Measurements from ENCODE around the gene RAMP1. TPM values are rescaled to one million over a fixed set of nuclear protein-coding genes. Genes with fewer than 3 reads are reported as not detected.

RAMP1 gene
- total RNA-seq, 1 donor from 2014 or later = 6.5 TPM

DNA sequence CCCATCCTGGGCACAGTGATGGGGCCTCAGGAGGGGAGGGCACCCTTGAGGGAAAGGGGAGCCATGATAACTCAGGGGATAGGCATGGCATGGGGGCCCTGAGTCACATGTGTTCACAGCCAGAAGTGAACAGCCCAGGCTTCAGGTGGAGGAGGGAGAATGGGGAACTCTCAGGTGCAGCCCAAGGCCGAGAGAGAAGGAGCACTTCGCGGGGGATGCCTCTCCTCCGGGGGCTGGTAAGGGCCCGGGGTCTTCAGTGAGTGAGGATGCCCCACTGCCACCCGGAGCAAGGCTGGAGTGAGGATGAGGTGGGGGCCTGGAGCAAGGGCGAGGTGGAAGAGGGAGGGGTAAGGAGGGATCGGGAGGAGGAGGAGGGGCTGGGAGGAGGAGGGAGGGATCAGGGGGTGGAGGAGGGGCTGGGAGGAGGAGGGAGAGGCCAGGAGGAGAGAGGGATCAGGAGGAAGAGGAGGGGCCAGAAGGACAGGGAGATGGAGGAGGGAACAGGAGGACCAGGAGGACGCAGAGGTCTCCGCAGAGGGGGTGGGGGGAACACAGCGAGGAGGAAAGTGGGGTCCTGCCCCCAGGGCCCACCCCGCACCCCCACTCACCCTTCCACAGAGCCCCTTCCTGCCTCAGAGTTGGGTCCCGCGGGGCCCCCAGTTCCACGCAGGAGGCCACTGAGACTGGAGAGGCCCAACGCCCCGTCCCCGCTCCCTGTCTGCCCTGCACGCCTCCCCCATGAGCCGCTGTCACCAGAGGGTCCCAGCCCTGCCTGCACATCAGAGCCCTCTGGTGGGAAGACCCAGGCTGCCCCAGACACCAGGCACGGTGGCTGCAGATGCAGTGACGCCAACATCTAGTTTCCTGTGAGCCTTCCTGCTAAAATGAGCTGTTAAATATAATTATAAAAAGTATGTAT is 42.8 kb downstream of the RAMP1 start:
- H3K4me3 ChIP-seq (ENCODE audit: low read depth, low read length) = no peak overlapping the region
- no peak for DNase-seq (ENCODE audit: low read depth)
- TF ChIP-seq, protein P1, sequence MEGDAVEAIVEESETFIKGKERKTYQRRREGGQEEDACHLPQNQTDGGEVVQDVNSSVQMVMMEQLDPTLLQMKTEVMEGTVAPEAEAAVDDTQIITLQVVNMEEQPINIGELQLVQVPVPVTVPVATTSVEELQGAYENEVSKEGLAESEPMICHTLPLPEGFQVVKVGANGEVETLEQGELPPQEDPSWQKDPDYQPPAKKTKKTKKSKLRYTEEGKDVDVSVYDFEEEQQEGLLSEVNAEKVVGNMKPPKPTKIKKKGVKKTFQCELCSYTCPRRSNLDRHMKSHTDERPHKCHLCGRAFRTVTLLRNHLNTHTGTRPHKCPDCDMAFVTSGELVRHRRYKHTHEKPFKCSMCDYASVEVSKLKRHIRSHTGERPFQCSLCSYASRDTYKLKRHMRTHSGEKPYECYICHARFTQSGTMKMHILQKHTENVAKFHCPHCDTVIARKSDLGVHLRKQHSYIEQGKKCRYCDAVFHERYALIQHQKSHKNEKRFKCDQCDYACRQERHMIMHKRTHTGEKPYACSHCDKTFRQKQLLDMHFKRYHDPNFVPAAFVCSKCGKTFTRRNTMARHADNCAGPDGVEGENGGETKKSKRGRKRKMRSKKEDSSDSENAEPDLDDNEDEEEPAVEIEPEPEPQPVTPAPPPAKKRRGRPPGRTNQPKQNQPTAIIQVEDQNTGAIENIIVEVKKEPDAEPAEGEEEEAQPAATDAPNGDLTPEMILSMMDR (conservative IDR thresholded peaks at IDR 0.05; ENCODE audit: low read depth, low read length) = no peak

DNA sequence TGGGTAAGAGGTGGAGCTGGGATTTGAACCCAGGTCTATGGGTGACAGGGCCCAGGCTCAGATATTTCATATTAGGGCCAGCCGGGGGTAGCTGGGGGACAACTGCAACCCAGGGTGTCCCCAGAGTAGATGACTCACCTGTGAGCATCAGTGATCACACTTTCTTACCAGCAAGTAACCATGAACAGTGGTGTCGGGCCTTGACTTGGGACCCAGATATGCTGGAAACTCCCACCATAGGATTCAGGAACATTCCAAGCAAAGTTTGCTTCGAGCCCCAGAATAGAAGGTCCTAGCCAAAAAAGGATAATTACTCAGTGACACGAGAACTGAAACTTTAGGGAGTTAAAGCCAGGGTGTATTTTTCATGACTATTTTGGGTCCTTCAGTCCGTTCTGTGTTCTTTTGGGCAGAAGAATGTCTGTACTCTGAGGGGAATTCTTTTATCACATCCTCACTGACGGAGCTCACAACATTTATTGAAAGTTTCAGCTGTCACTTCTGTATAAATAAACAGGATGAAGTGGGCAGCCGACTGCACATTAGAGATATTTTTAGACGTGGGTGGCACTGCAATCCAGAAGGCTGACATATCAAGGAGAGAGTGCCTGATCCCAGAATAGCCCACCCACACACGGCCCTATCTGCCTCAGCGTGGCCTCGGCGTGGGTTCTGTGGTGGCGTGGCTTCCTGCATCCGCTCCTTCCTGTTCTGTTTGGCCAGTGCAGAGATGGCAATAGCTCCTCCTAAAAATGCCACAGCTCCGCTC is 45.6 kb downstream of the RAMP1 start:
- H3K4me3 ChIP-seq (ENCODE audit: low read depth, low read length) = no peak overlapping the region
- no peak for DNase-seq (ENCODE audit: low read depth)
- TF ChIP-seq, protein P1 (conservative IDR thresholded peaks at IDR 0.05; ENCODE audit: low read depth, low read length) = no peak

DNA sequence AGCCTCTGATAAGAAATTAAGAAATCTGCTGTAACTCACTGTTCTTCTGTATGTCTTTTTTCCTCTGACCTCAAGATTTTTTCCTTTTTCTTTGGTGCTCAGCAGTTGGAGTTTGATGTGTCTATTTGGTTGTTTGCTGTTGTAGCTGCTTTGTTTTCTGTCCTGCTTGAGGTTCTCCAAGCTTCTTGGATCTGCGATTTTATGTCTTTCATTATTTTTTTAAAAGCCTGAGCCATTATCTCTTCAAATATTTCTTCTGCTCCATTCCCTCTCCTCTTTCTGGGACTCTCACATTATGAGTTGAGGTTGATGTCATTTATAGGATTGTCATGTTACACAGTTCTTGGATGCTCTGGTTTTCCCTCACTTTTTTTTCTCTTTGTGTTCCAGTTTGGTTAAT is 47.7 kb downstream of the RAMP1 start:
- DNase-seq (ENCODE audit: low read depth) = no peak
- no peak overlapping the region for H3K4me3 ChIP-seq (ENCODE audit: low read depth, low read length)
- TF ChIP-seq, protein P1 (conservative IDR thresholded peaks at IDR 0.05; ENCODE audit: low read depth, low read length) = no peak

DNA sequence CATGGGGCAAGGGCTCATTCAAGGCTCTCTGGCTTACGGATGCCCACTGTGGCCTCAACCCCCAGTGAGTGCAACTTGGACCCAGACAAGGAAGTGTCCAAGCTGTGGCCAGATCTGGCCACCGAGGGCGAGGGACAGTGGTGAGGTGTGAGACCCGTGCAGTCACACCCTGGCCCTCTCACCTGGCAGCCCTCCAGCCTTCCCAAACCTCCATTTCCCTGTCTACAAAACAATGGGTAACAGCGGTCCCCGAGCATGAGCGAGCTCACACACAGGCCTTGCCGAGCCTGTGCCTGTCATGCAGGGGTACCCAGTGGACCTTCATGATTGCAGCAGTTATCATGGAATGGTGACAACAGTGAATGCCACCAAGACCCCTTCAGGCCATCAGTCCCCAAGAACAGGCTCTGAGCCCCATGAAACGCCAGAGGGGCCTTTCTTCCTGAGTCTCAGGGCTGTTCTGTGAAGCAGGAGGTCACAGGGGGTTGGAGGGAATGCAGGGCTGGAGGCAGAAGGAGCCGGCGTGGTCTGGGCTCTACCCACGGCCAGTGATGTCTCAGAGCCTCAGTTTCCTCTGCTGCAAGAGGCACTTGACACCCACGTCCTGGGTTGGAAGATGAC is 49.8 kb downstream of the RAMP1 start:
- TF ChIP-seq, protein P1 (conservative IDR thresholded peaks at IDR 0.05; ENCODE audit: low read depth, low read length) = no peak
- H3K4me3 ChIP-seq (ENCODE audit: low read depth, low read length) = no peak overlapping the region
- DNase-seq (ENCODE audit: low read depth) = no peak

DNA sequence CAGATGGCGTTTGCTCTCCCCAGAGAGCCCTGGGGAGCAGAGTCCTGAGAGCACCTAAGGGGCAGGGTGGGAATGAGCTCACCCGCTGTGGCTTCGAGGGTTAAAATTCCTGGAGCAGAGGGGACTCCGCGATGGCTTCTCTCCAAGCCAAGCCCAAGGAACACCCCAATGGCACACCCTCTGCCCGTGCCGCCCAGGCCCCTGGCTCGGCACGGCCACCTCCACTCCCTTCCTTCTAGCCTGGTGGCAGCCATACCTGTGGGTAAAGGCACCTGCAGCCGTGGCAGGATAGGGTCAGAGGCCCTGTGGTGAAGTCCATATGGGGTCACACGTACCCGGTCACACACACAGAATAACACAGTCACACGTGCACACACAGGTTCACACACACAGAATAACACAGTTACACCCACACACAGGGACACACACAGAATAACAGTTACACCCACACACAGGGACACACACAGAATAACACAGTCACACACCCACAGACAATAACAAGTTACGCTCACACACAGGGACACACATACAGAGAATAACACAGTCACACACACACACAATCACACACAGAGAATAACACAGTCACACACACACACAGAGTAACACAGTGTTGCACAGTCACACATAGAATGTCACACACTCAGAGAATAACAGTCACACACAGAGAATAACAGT is 50.5 kb downstream of the RAMP1 start:
- H3K4me3 ChIP-seq (ENCODE audit: low read depth, low read length) = no peak overlapping the region
- no peak for DNase-seq (ENCODE audit: low read depth)
- TF ChIP-seq, protein P1 (conservative IDR thresholded peaks at IDR 0.05; ENCODE audit: low read depth, low read length) = no peak

DNA sequence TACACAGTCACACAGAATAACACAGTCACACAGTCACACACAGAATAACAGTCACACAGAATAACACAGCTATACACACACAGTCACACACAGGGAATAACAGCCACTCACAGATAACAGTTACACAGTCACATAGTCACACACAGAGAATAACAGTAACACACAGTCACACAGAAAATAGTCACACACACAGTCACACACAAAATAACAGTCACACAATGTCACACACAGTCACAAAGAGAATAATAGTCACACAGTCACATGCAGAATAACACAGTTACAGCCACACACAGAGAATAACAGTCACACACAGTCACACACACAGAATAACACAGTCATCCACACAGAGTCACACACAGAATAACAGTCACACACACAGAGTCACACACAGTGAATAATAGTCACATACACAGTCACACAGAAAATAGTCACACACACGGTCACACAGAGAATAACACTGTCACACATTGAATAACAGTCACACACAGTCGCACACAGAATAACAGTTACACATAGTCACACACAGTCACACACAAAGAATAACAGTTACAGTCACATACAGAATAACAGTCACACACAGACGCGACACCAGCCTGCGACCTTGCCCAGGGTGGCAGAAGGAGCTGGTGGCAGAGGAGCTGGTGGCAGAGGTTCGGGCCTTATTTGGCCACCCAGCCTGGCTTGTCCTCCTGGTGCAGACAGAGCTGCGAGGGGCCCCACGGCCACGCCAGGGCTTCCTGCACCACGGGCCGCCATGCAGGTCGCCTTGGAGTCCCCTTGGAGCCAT is 51.3 kb downstream of the RAMP1 start:
- TF ChIP-seq, protein P1 (conservative IDR thresholded peaks at IDR 0.05; ENCODE audit: low read depth, low read length) = no peak
- DNase-seq (ENCODE audit: low read depth) = no peak
- no peak overlapping the region for H3K4me3 ChIP-seq (ENCODE audit: low read depth, low read length)
